ENCODE results near the gene PCSK7.

The PCSK7 gene

DNA sequence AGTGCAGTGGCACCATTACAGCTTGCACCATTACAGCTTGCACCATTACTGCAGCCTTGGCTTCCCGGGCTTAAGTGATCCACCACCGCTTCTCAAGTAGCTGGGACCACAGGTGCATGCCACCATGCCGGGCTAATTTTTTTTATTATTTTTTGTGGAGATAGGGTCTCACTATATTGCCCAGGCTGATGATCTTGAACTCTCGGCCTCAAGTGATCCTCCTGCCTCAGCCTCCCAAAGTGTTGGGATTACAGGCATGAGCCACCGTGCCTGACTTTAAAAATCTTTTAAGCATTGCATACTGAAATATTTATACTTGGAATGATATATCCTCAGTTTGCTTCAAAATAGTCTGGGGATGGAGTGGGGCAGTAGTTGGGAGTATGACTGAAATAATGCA is 77.4 kb downstream of the PCSK7 start:
- no peak for TF ChIP-seq PKNOX1 (IDR thresholded peaks at IDR 0.05)
- TF ChIP-seq FOXK2 (IDR thresholded peaks at IDR 0.05): no peak
- TF ChIP-seq HDGF (IDR thresholded peaks at IDR 0.05; ENCODE audit: borderline replicate concordance): no peak
- DNase-seq (ENCODE audit: extremely low spot score): no peak
- POLR2A ChIA-PET: interaction anchor here (1.3 kb wide), 1 partner anchor 10 kb away, joined by 7 read pairs; the partner anchor contains the start of gene PAFAH1B2
- CTCF ChIA-PET: interaction anchor here (0.8 to 0.9 kb wide), 2 partner anchors 9 to 72 kb away, joined by 3 read pairs; no protein-coding TSS in a partner anchor
